ENCODE measurements around the gene ERGIC1. TPM values are rescaled to one million over a fixed set of nuclear protein-coding genes. Genes with fewer than 3 reads are reported as not detected.

ERGIC1 gene
- total RNA-seq, 2 experiments from 2014 or later: 43.4 to 45.0 TPM

- ChIA-PET CTCF (interaction anchor here (1.1 kb wide), 1 partner anchor 37 kb away, joined by 3 read pairs; no protein-coding TSS in a partner anchor), POLR2A (no interaction called here)
- Mint-ChIP-seq H3K4me1 (no peaks in the 10 kb centered on the region), H3K9me3 (no peaks in the 10 kb centered on the region), H3K27me3 (no peaks in the 10 kb centered on the region), H3K36me3 (ENCODE audit: low read depth) (peaks cover 3% of the 10 kb centered on the region), H3K4me3 (no peak overlapping the region), H3K27ac (no peak overlapping the region)
- no peak for DNase-seq
These were observed 69.7 kb downstream of the ERGIC1 start for GRCh38 chr5:172903790-172904189.

- Mint-ChIP-seq H3K4me1 (no peaks in the 10 kb centered on the region), H3K4me3 (no peak overlapping the region), H3K27me3 (no peaks in the 10 kb centered on the region), H3K9me3 (no peaks in the 10 kb centered on the region), H3K36me3 (ENCODE audit: low read depth) (no peaks in the 10 kb centered on the region), H3K27ac (no peak overlapping the region)
- CTCF ChIA-PET: interaction anchor here (1.0 to 1.1 kb wide), 2 partner anchors 36 to 133 kb away, joined by 3 to 4 read pairs; no protein-coding TSS in a partner anchor
- no peak for DNase-seq
- POLR2A ChIA-PET: no interaction called here
These were observed 70.2 kb downstream of the ERGIC1 start for GRCh38 chr5:172904312-172904642.

GRCh38 chr5:172904643-172905345 is 70.7 kb downstream of the ERGIC1 start:
- POLR2A ChIA-PET: no interaction called here
- Mint-ChIP-seq H3K4me1 (no peaks in the 10 kb centered on the region), H3K9me3 (no peaks in the 10 kb centered on the region), H3K27me3 (no peaks in the 10 kb centered on the region), H3K27ac (no peak overlapping the region), H3K36me3 (ENCODE audit: low read depth) (no peaks in the 10 kb centered on the region), H3K4me3 (no peak overlapping the region)
- CTCF ChIA-PET: interaction anchor here (1.0 to 1.5 kb wide), 4 partner anchors 11 to 133 kb away, joined by 3 to 4 read pairs (median 4); no protein-coding TSS in a partner anchor
- DNase-seq: no peak

GRCh38 chr5:172905346-172906140 is 71.5 kb downstream of the ERGIC1 start:
- Mint-ChIP-seq H3K27ac (no peak overlapping the region), H3K36me3 (ENCODE audit: low read depth) (no peaks in the 10 kb centered on the region), H3K4me3 (no peak overlapping the region), H3K9me3 (no peaks in the 10 kb centered on the region), H3K4me1 (no peaks in the 10 kb centered on the region), H3K27me3 (no peaks in the 10 kb centered on the region)
- POLR2A ChIA-PET: no interaction called here
- DNase-seq: no peak
- CTCF ChIA-PET: interaction anchor here (1.0 to 1.5 kb wide), 2 partner anchors 10 to 22 kb away, joined by 4 read pairs; no protein-coding TSS in a partner anchor

- POLR2A ChIA-PET: no interaction called here
- CTCF ChIA-PET: interaction anchor here (1.2 kb wide), 1 partner anchor 11 kb away, joined by 3 read pairs; no protein-coding TSS in a partner anchor
- Mint-ChIP-seq H3K4me3 (no peak overlapping the region), H3K4me1 (no peaks in the 10 kb centered on the region), H3K36me3 (ENCODE audit: low read depth) (no peaks in the 10 kb centered on the region), H3K9me3 (no peaks in the 10 kb centered on the region), H3K27ac (no peak overlapping the region), H3K27me3 (no peaks in the 10 kb centered on the region)
- no peak for DNase-seq
These were observed 72.4 kb downstream of the ERGIC1 start for GRCh38 chr5:172906436-172906835.

GRCh38 chr5:172906888-172907287 is 72.8 kb downstream of the ERGIC1 start:
- Mint-ChIP-seq H3K9me3 (no peaks in the 10 kb centered on the region), H3K4me3 (no peak overlapping the region), H3K36me3 (ENCODE audit: low read depth) (no peaks in the 10 kb centered on the region), H3K27me3 (no peaks in the 10 kb centered on the region), H3K4me1 (no peaks in the 10 kb centered on the region), H3K27ac (no peak overlapping the region)
- CTCF ChIA-PET: interaction anchor here (1.2 kb wide), 1 partner anchor 12 kb away, joined by 3 read pairs; no protein-coding TSS in a partner anchor
- no peak for DNase-seq
- POLR2A ChIA-PET: no interaction called here

GRCh38 chr5:172907657-172908056 is 73.6 kb downstream of the ERGIC1 start:
- Mint-ChIP-seq H3K4me3 (no peak overlapping the region), H3K9me3 (no peaks in the 10 kb centered on the region), H3K36me3 (ENCODE audit: low read depth) (no peaks in the 10 kb centered on the region), H3K4me1 (no peaks in the 10 kb centered on the region), H3K27me3 (no peaks in the 10 kb centered on the region), H3K27ac (no peak overlapping the region)
- ChIA-PET CTCF (no interaction called here), POLR2A (no interaction called here)
- DNase-seq: no peak

GRCh38 chr5:172908662-172909061 is 74.6 kb downstream of the ERGIC1 start:
- no peaks in the 10 kb centered on the region for H3K4me1 Mint-ChIP-seq
- CTCF ChIA-PET: interaction anchor here (0.6 kb wide), 1 partner anchor 136 kb away, joined by 3 read pairs; no protein-coding TSS in a partner anchor

GRCh38 chr5:172909931-172910502 is 76.0 kb downstream of the ERGIC1 start:
- Mint-ChIP-seq H3K4me3 (no peak overlapping the region), H3K36me3 (ENCODE audit: low read depth) (no peaks in the 10 kb centered on the region), H3K9me3 (no peaks in the 10 kb centered on the region), H3K27me3 (no peaks in the 10 kb centered on the region), H3K27ac (no peak overlapping the region), H3K4me1 (no peaks in the 10 kb centered on the region)
- DNase-seq: no peak
- ChIA-PET CTCF (interaction anchor here (1.3 to 1.4 kb wide), 2 partner anchors 18 to 195 kb away, joined by 3 to 4 read pairs; no protein-coding TSS in a partner anchor), POLR2A (interaction anchor here (0.6 kb wide), 1 partner anchor 32 kb away, joined by 3 read pairs; no protein-coding TSS in a partner anchor)

More at GRCh38 chr5:172908662-172909061, 74.6 kb downstream of the ERGIC1 start:
- no peaks in the 10 kb centered on the region for H3K27me3 Mint-ChIP-seq
- no peak overlapping the region for H3K4me3 Mint-ChIP-seq
- POLR2A ChIA-PET: no interaction called here
- DNase-seq: no peak
- H3K9me3 Mint-ChIP-seq: no peaks in the 10 kb centered on the region
- no peak overlapping the region for H3K27ac Mint-ChIP-seq
- no peaks in the 10 kb centered on the region for H3K36me3 Mint-ChIP-seq (ENCODE audit: low read depth)

GRCh38 chr5:172910828-172911627 is 77.0 kb downstream of the ERGIC1 start:
- no peak overlapping the region for H3K27ac Mint-ChIP-seq
- no peak overlapping the region for H3K4me3 Mint-ChIP-seq
- DNase-seq: no peak
- ChIA-PET CTCF (no interaction called here), POLR2A (no interaction called here)
- H3K4me1 Mint-ChIP-seq: no peaks in the 10 kb centered on the region
- H3K27me3 Mint-ChIP-seq: no peaks in the 10 kb centered on the region
- no peaks in the 10 kb centered on the region for H3K9me3 Mint-ChIP-seq
- no peaks in the 10 kb centered on the region for H3K36me3 Mint-ChIP-seq (ENCODE audit: low read depth)

- Mint-ChIP-seq H3K4me1 (no peaks in the 10 kb centered on the region), H3K27me3 (no peaks in the 10 kb centered on the region), H3K36me3 (ENCODE audit: low read depth) (no peaks in the 10 kb centered on the region), H3K4me3 (no peak overlapping the region), H3K9me3 (no peaks in the 10 kb centered on the region), H3K27ac (no peak overlapping the region)
- POLR2A ChIA-PET: no interaction called here
- CTCF ChIA-PET: no interaction called here
- no peak for DNase-seq
These were observed 77.5 kb downstream of the ERGIC1 start for GRCh38 chr5:172911628-172911880.

GRCh38 chr5:172911976-172912375 is 77.9 kb downstream of the ERGIC1 start:
- H3K4me1 Mint-ChIP-seq: no peaks in the 10 kb centered on the region
- H3K9me3 Mint-ChIP-seq: no peaks in the 10 kb centered on the region
- no peak overlapping the region for H3K27ac Mint-ChIP-seq
- H3K4me3 Mint-ChIP-seq: no peak overlapping the region
- no peaks in the 10 kb centered on the region for H3K36me3 Mint-ChIP-seq (ENCODE audit: low read depth)
- POLR2A ChIA-PET: no interaction called here
- DNase-seq: no peak
- CTCF ChIA-PET: interaction anchor here (0.6 kb wide), 1 partner anchor 11 kb away, joined by 3 read pairs; no protein-coding TSS in a partner anchor
- no peaks in the 10 kb centered on the region for H3K27me3 Mint-ChIP-seq
